GM13976 (cell line): ENCODE data around the gene SRSF1.

Experiments used
- DNase-seq: peaks from one replicate; pipeline ENCODE4 v3.0.0; 2012; ENCODE audit warnings: low spot score
- CTCF ChIP-seq: IDR thresholded peaks from 2 replicates; pipeline ENCODE4 v1.5.1; 2012; ENCODE audit warnings: borderline replicate concordance, mild to moderate bottlenecking; ENCODE audit not compliant: insufficient read depth; ENCODE audit errors: extremely low read depth, missing control alignments, control extremely low read depth
- in situ Hi-C: fragments of 300-500 bp; cut with MboI; formaldehyde crosslinking; loops from one replicate; pipeline ENCODE4 v1.12.0; 2022; ENCODE audit warnings: low sequenced_read_pairs, mixed read lengths, inconsistent platforms; ENCODE audit not compliant: unreplicated experiment

The SRSF1 gene

GRCh38 chr17:58005031-58005727, 1.9 kb downstream of the SRSF1 start:
- in situ Hi-C loops: no loop called here

GRCh38 chr17:58004060-58004459, 3.0 kb downstream of the SRSF1 start:
- in situ Hi-C loops: no loop called here
- no peak for DNase-seq
- TF ChIP-seq CTCF: no peak

More at GRCh38 chr17:58005031-58005727, 1.9 kb downstream of the SRSF1 start:
- no peak for TF ChIP-seq CTCF
- no peak for DNase-seq

- TF ChIP-seq CTCF: no peak
- in situ Hi-C loops: no loop called here
Observed at GRCh38 chr17:58002973-58003372, 4.1 kb downstream of the SRSF1 start.

GRCh38 chr17:58002154-58002948, 4.7 kb downstream of the SRSF1 start:
- no peak for TF ChIP-seq CTCF
- no peak for DNase-seq
- in situ Hi-C loops: no loop called here

More at GRCh38 chr17:58002973-58003372, 4.1 kb downstream of the SRSF1 start:
- no peak for DNase-seq

GRCh38 chr17:58001461-58002124, 5.5 kb downstream of the SRSF1 start:
- no peak for TF ChIP-seq CTCF
- DNase-seq: no peak
- in situ Hi-C loops: no loop called here

- in situ Hi-C loops: loop anchor here (5.0 to 10.0 kb wide), 2 partner anchors 115 to 142 kb away; no protein-coding TSS in a partner anchor
- TF ChIP-seq CTCF: peak; percentile 77
- DNase-seq: peak; percentile 43
Observed at GRCh38 chr17:57999496-58000017, 7.5 kb downstream of the SRSF1 start.
